HG03060 (cell line): ENCODE data around the gene BRIP1.
"Not testable (repeated sequence)": the region's sequence is repeated elsewhere in the genome, so short reads cannot be mapped to it uniquely, and the experiment has no call there.

Experiments used
- ATAC-seq: cut with Tn5 transposase; IDR thresholded peaks from one replicate; pipeline ENCODE4 v1.9.1; 2021; ENCODE audit warnings: low read depth, moderate number of reproducible peaks; ENCODE audit not compliant: unreplicated experiment

The BRIP1 gene

GRCh38 chr17:61676522-61676921 lies 186.8 kb downstream of the BRIP1 start:
- not testable (repeated sequence) for ATAC-seq

- ATAC-seq, result not testable (repeated sequence)
Measured at GRCh38 chr17:61674609-61675008, 188.7 kb downstream of the BRIP1 start.

GRCh38 chr17:61673019-61673897 lies 190.1 kb downstream of the BRIP1 start:
- not testable (repeated sequence) for ATAC-seq

GRCh38 chr17:61672140-61672539 lies 191.2 kb downstream of the BRIP1 start:
- ATAC-seq, result no peak

GRCh38 chr17:61670691-61671090 lies 192.6 kb downstream of the BRIP1 start:
- ATAC-seq, result no peak

- ATAC-seq, result no peak
Measured at GRCh38 chr17:61669522-61669921, 193.8 kb downstream of the BRIP1 start.

- ATAC-seq, result no peak
Measured at GRCh38 chr17:61668486-61668885, 194.8 kb downstream of the BRIP1 start.

GRCh38 chr17:61666406-61667088 lies 196.8 kb downstream of the BRIP1 start:
- ATAC-seq, result not testable (repeated sequence)

- ATAC-seq, result no peak
Measured at GRCh38 chr17:61663310-61663709, 200.0 kb downstream of the BRIP1 start.

- no peak for ATAC-seq
Measured at GRCh38 chr17:61662741-61663140, 200.6 kb downstream of the BRIP1 start.

GRCh38 chr17:61662186-61662585 lies 201.1 kb downstream of the BRIP1 start:
- ATAC-seq, result no peak

GRCh38 chr17:61660746-61661485 lies 202.4 kb downstream of the BRIP1 start:
- ATAC-seq, result no peak

GRCh38 chr17:61659437-61659836 lies 203.9 kb downstream of the BRIP1 start:
- no peak for ATAC-seq

- no peak for ATAC-seq
Measured at GRCh38 chr17:61658183-61658582, 205.1 kb downstream of the BRIP1 start.

- no peak for ATAC-seq
Measured at GRCh38 chr17:61657338-61657737, 206.0 kb downstream of the BRIP1 start.

GRCh38 chr17:61656721-61657217 lies 206.6 kb downstream of the BRIP1 start:
- no peak for ATAC-seq

GRCh38 chr17:61650749-61651148 lies 212.6 kb downstream of the BRIP1 start:
- no peak for ATAC-seq

- ATAC-seq, result no peak
Measured at GRCh38 chr17:61648587-61648986, 214.7 kb downstream of the BRIP1 start.

GRCh38 chr17:61647047-61647446 lies 216.3 kb downstream of the BRIP1 start:
- no peak for ATAC-seq

GRCh38 chr17:61646482-61646881 lies 216.8 kb downstream of the BRIP1 start:
- no peak for ATAC-seq

- no peak for ATAC-seq
Measured at GRCh38 chr17:61645920-61646319, 217.4 kb downstream of the BRIP1 start.
